OCI-LY1 (cell line): Measurements from ENCODE around the gene VIPR2.

Source experiments
- H2AFZ ChIP-seq: fragments of 200-600 bp; sonication (generic), shearing (Covaris generic); 2 replicates; pipeline ENCODE4 v1.6.0; 2014; ENCODE audit warnings: antibody characterized with exemption, mild to moderate bottlenecking, low read length
- H3F3A ChIP-seq: fragments of 200-600 bp; sonication (generic), shearing (Covaris generic); 2 replicates; pipeline ENCODE4 v1.6.0; 2014; ENCODE audit warnings: mild to moderate bottlenecking, antibody characterized with exemption, low read length, moderate library complexity; ENCODE audit not compliant: insufficient read depth
- H3K27ac ChIP-seq: fragments of 200-600 bp; sonication (generic); 2 replicates; pipeline ENCODE4 v1.5.1; 2014; ENCODE audit warnings: low read length, mixed run types, mild to moderate bottlenecking, low read depth; ENCODE audit not compliant: poor library complexity, severe bottlenecking
- H3K27me3 ChIP-seq: fragments of 200-600 bp; sonication (generic); 2 replicates; pipeline ENCODE4 v1.6.0; 2014; ENCODE audit warnings: antibody characterized with exemption, mild to moderate bottlenecking, low read length, moderate library complexity; ENCODE audit not compliant: insufficient read depth
- H3K36me3 ChIP-seq: fragments of 200-600 bp; sonication (generic); 2 replicates; pipeline ENCODE4 v1.6.1; 2014; ENCODE audit warnings: mild to moderate bottlenecking, antibody characterized with exemption, low read length, moderate library complexity, mixed read lengths; ENCODE audit not compliant: insufficient read depth
- H3K4me1 ChIP-seq: fragments of 200-600 bp; sonication (generic); 2 replicates; pipeline ENCODE4 v1.5.1; 2014; ENCODE audit warnings: mild to moderate bottlenecking, low read length, moderate library complexity; ENCODE audit not compliant: insufficient read depth, severe bottlenecking
- H3K4me2 ChIP-seq: fragments of 200-600 bp; sonication (generic), shearing (Covaris generic); 2 replicates; pipeline ENCODE4 v1.6.1; 2014; ENCODE audit warnings: low read length
- H3K4me3 ChIP-seq: fragments of 200-600 bp; sonication (generic); 2 replicates; pipeline ENCODE4 v1.5.1; 2014; ENCODE audit warnings: low read length, low read depth, mild to moderate bottlenecking, mixed read lengths; ENCODE audit not compliant: poor library complexity, severe bottlenecking
- H3K79me2 ChIP-seq: fragments of 200-600 bp; shearing (Covaris generic); 2 replicates; pipeline ENCODE4 v1.6.1; 2016; ENCODE audit warnings: mixed run types, low read length, mixed read lengths; ENCODE audit not compliant: insufficient read depth
- H3K9ac ChIP-seq: fragments of 200-600 bp; sonication (generic), shearing (Covaris generic); 2 replicates; pipeline ENCODE4 v1.6.1; 2014; ENCODE audit warnings: mild to moderate bottlenecking, low read length, mixed read lengths
- H3K9me2 ChIP-seq: fragments of 200-600 bp; sonication (generic), shearing (Covaris generic); 2 replicates; pipeline ENCODE4 v1.6.1; 2014; ENCODE audit warnings: low read depth, mild to moderate bottlenecking, low read length, mixed read lengths
- H3K9me3 ChIP-seq: fragments of 200-600 bp; shearing (Covaris generic); 2 replicates; pipeline ENCODE4 v1.6.1; 2014; ENCODE audit warnings: low read length, mixed read lengths
- H4K20me1 ChIP-seq: fragments of 200-600 bp; sonication (generic), shearing (Covaris generic); 2 replicates; pipeline ENCODE4 v1.6.0; 2016; ENCODE audit warnings: mild to moderate bottlenecking, low read length; ENCODE audit not compliant: insufficient read depth
- EZH2 ChIP-seq: fragments of 200-600 bp; sonication (generic), shearing (Covaris generic); IDR thresholded peaks from 2 replicates; pipeline ENCODE4 v1.8.0; 2017; ENCODE audit warnings: borderline replicate concordance, mixed run types, mild to moderate bottlenecking, antibody characterized with exemption, low read length, moderate library complexity, mixed read lengths
- TF ChIP-seq, protein P1 (sequence below): fragments of 200-600 bp; sonication (generic), shearing (Covaris generic); IDR thresholded peaks from 2 replicates; pipeline ENCODE4 v1.5.1; 2017; ENCODE audit warnings: mild to moderate bottlenecking, antibody characterized with exemption, low read length, moderate library complexity, mixed read lengths

The VIPR2 gene

DNA sequence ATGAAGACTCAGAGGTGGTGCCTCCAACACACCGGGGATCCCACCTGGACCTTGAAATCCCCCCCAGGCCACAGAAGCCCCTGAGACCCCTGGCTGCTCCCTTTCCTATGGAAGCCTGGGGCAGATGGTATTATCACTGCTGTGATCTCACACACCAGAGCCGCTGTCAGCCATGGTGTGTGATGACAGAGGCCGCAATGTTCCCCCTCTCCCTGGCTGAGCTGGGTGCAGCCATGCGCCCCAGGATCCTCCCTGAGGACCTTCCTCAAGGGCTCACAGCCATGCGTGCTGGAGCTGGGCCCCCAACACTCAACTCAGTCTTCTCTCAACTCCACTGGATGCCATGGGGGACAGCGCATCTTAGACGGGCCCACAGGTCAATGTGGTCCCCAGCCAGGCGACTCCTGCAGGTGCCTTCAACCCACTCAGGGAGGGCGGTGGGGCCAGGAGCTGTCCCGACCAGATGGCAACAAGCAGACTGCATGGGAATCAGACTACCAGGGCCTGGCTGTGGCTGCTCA is 44.9 kb downstream of the VIPR2 start:
- no peaks in the 10 kb centered on the region for H3K79me2 ChIP-seq
- H3K4me3 ChIP-seq = no peak overlapping the region
- no peaks in the 10 kb centered on the region for H3K9me2 ChIP-seq
- no peak overlapping the region for H3K27ac ChIP-seq
- no peak overlapping the region for H3K9ac ChIP-seq
- no peaks in the 10 kb centered on the region for H3K36me3 ChIP-seq
- no peaks in the 10 kb centered on the region for H3K4me1 ChIP-seq
- no peak overlapping the region for H3K4me2 ChIP-seq
- H3K9me3 ChIP-seq = no peaks in the 10 kb centered on the region
- peaks cover 5% of the 10 kb centered on the region for H3K27me3 ChIP-seq
- no peak overlapping the region for H2AFZ ChIP-seq
- TF ChIP-seq EZH2 = no peak
- TF ChIP-seq, protein P1, sequence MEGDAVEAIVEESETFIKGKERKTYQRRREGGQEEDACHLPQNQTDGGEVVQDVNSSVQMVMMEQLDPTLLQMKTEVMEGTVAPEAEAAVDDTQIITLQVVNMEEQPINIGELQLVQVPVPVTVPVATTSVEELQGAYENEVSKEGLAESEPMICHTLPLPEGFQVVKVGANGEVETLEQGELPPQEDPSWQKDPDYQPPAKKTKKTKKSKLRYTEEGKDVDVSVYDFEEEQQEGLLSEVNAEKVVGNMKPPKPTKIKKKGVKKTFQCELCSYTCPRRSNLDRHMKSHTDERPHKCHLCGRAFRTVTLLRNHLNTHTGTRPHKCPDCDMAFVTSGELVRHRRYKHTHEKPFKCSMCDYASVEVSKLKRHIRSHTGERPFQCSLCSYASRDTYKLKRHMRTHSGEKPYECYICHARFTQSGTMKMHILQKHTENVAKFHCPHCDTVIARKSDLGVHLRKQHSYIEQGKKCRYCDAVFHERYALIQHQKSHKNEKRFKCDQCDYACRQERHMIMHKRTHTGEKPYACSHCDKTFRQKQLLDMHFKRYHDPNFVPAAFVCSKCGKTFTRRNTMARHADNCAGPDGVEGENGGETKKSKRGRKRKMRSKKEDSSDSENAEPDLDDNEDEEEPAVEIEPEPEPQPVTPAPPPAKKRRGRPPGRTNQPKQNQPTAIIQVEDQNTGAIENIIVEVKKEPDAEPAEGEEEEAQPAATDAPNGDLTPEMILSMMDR = no peak
- no peaks in the 10 kb centered on the region for H3F3A ChIP-seq
- H4K20me1 ChIP-seq = no peaks in the 10 kb centered on the region

DNA sequence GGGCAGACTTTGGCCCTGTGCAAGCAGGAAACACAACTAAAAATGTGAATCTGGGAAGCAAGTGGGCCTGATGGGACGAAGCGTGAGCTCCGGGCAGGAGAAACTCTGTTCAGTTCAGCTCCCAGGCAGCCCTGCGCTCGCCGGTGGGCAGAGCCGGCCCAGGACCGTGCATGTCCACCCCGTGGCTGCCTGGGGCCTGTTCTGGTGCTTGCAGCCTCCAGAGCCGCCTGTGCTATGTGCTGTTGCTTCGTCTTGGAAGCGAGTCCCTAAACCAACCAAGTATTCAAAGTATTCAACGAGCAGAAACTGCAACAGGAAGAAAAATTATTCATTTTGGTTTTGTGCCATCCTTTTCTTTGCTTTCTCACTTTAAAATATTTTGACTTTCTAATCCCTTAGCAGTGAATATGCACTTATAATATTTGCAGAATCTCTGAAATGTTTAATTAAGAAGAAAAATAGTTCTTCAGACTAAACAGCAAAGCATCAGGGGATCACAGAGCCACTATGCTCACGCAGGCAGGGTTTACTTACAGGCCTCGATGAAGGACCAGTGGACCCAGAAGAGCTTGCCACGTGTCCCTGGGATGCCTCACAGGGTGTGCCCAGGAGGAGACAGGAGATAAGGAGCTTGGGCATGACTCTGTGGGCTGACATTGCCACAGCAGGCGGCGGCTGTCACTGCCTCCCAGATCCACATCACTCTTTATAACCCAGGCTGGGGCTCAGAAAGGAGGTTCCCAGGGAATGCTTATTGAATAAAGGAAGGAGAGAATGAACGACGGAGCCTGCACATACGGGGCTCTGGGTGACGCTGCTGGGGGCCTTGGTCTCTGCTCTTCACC is 45.6 kb downstream of the VIPR2 start:
- no peaks in the 10 kb centered on the region; the same call in 1 of the 2 replicates for H3K27me3 ChIP-seq
- TF ChIP-seq EZH2 = no peak
- TF ChIP-seq, protein P1 = no peak
- H3K4me2 ChIP-seq = no peak overlapping the region
- no peaks in the 10 kb centered on the region for H3K9me2 ChIP-seq
- no peaks in the 10 kb centered on the region for H3K4me1 ChIP-seq
- no peaks in the 10 kb centered on the region for H3K36me3 ChIP-seq
- no peaks in the 10 kb centered on the region for H3F3A ChIP-seq
- H4K20me1 ChIP-seq = no peaks in the 10 kb centered on the region
- no peaks in the 10 kb centered on the region for H3K9me3 ChIP-seq
- no peak overlapping the region for H3K27ac ChIP-seq
- no peak overlapping the region for H3K9ac ChIP-seq
- no peak overlapping the region for H2AFZ ChIP-seq
- no peaks in the 10 kb centered on the region for H3K79me2 ChIP-seq
- no peak overlapping the region for H3K4me3 ChIP-seq

DNA sequence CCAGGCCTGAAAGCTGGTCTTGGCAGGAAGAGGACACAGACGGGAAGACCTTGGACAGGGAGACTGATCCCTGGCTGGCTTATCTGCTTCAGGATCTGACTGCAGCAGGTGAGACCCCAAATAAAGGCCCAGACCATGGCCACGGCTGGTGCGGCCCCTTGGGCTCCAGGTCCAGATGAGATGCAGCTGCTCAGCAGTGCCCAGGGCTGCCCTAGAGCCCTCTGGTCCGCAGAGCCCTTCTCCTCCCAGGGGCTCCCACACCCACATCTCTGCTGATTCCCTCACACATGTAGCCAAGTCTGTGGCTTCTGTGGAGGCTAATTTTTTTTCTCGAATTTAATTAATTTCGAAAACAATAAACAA is 46.3 kb downstream of the VIPR2 start:
- Histone ChIP-seq H3K9me2 (no peaks in the 10 kb centered on the region), H3K4me2 (no peak overlapping the region), H3K36me3 (no peaks in the 10 kb centered on the region), H3K9ac (no peak overlapping the region), H4K20me1 (no peaks in the 10 kb centered on the region), H3K27ac (no peak overlapping the region), H3F3A (no peaks in the 10 kb centered on the region), H2AFZ (no peak overlapping the region), H3K4me1 (no peaks in the 10 kb centered on the region), H3K9me3 (no peaks in the 10 kb centered on the region), H3K4me3 (no peak overlapping the region), H3K27me3 (peaks cover 4% of the 10 kb centered on the region; the same call in 1 of the 2 replicates), H3K79me2 (no peaks in the 10 kb centered on the region)
- TF ChIP-seq EZH2 = no peak
- TF ChIP-seq, protein P1 = no peak
